H9 (cell line): ENCODE measurements around the gene SYNRG. TPM values are rescaled to one million over a fixed set of nuclear protein-coding genes. Genes with fewer than 3 reads are reported as not detected.

Experiments
- DNase-seq: peaks from one replicate; pipeline ENCODE4 v3.0.0-alpha.2; 2017
- H2AFZ ChIP-seq: one replicate; pipeline ENCODE4 v1.6.1; 2013; ENCODE audit warnings: mild to moderate bottlenecking, low read length, control low read depth, moderate library complexity
- H2AK5ac ChIP-seq: 2 replicates; pipeline ENCODE4 v1.6.1; 2013; ENCODE audit warnings: low read length, control low read depth, mixed read lengths; ENCODE audit not compliant: insufficient read length
- H2BK120ac ChIP-seq: one replicate; pipeline ENCODE4 v1.6.1; 2013; ENCODE audit warnings: low read depth, mild to moderate bottlenecking, low read length, control low read depth, inconsistent platforms; ENCODE audit not compliant: poor library complexity, severe bottlenecking
- H2BK12ac ChIP-seq: 2 replicates; pipeline ENCODE4 v1.6.1; 2013; ENCODE audit warnings: low read length, control low read depth, mixed read lengths, low read depth; ENCODE audit not compliant: insufficient read length
- H2BK15ac ChIP-seq: 2 replicates; pipeline ENCODE4 v1.6.1; 2013; ENCODE audit warnings: low read depth, low read length, control low read depth
- H2BK20ac ChIP-seq: one replicate; pipeline ENCODE4 v1.6.1; 2013; ENCODE audit warnings: low read depth, mild to moderate bottlenecking, low read length, control low read depth, inconsistent platforms; ENCODE audit not compliant: poor library complexity, severe bottlenecking
- H2BK5ac ChIP-seq: 2 replicates; pipeline ENCODE4 v1.6.1; 2013; ENCODE audit warnings: low read length, control low read depth, mixed read lengths; ENCODE audit not compliant: insufficient read length
- H3K14ac ChIP-seq: 2 replicates; pipeline ENCODE4 v1.6.1; 2013; ENCODE audit warnings: low read length, control low read depth; ENCODE audit not compliant: insufficient read depth
- H3K18ac ChIP-seq: 2 replicates; pipeline ENCODE4 v1.6.1; 2013; ENCODE audit warnings: low read depth, mild to moderate bottlenecking, mixed read lengths, low read length, control low read depth; ENCODE audit not compliant: insufficient read length
- H3K23ac ChIP-seq: 2 replicates; pipeline ENCODE4 v1.6.1; 2013; ENCODE audit warnings: low read length, control low read depth, mixed read lengths, low read depth; ENCODE audit not compliant: insufficient read length
- H3K23me2 ChIP-seq: 2 replicates; pipeline ENCODE4 v1.6.1; 2013; ENCODE audit warnings: low read depth, mild to moderate bottlenecking, mixed read lengths, low read length, control low read depth; ENCODE audit not compliant: insufficient read length, poor library complexity, severe bottlenecking
- H3K27ac ChIP-seq: 2 replicates; pipeline ENCODE4 v1.5.1; 2013; ENCODE audit warnings: low read length, control low read depth, mixed read lengths, low read depth; ENCODE audit not compliant: insufficient read length
- H3K27me3 ChIP-seq: 2 replicates; pipeline ENCODE4 v1.6.1; 2013; ENCODE audit warnings: low read length, control low read depth, inconsistent platforms; ENCODE audit not compliant: insufficient read depth
- H3K4ac ChIP-seq: 2 replicates; pipeline ENCODE4 v1.6.1; 2013; ENCODE audit warnings: low read depth, mild to moderate bottlenecking, control low read depth, inconsistent platforms, low read length, moderate library complexity
- H3K4me1 ChIP-seq: 2 replicates; pipeline ENCODE4 v1.6.1; 2013; ENCODE audit warnings: low read length, control low read depth, inconsistent platforms; ENCODE audit not compliant: insufficient read depth
- H3K4me2 ChIP-seq: 2 replicates; pipeline ENCODE4 v1.6.1; 2013; ENCODE audit warnings: low read length, control low read depth, mixed read lengths; ENCODE audit not compliant: insufficient read length, insufficient read depth
- H3K56ac ChIP-seq: 2 replicates; pipeline ENCODE4 v1.6.1; 2013; ENCODE audit warnings: low read depth, mild to moderate bottlenecking, mixed read lengths, low read length, control low read depth; ENCODE audit not compliant: insufficient read length
- H3K79me1 ChIP-seq: 2 replicates; pipeline ENCODE4 v1.6.1; 2013; ENCODE audit warnings: low read depth, mild to moderate bottlenecking, moderate library complexity, low read length, control low read depth, inconsistent platforms; ENCODE audit not compliant: insufficient read depth, poor library complexity, severe bottlenecking
- H3K79me2 ChIP-seq: 2 replicates; pipeline ENCODE4 v1.6.1; 2013; ENCODE audit warnings: low read length, control low read depth, inconsistent platforms; ENCODE audit not compliant: insufficient read depth
- H3K9ac ChIP-seq: 2 replicates; pipeline ENCODE4 v1.6.1; 2013; ENCODE audit warnings: low read length, control low read depth, mixed read lengths; ENCODE audit not compliant: insufficient read length; ENCODE audit errors: extremely low read depth
- H3K9me3 ChIP-seq: one replicate; pipeline ENCODE4 v1.6.1; 2013; ENCODE audit warnings: low read depth, low read length, inconsistent platforms; ENCODE audit not compliant: control insufficient read depth
- H3T11ph ChIP-seq: one replicate; pipeline ENCODE4 v1.6.1; 2013; ENCODE audit warnings: mild to moderate bottlenecking, low read length, control low read depth, inconsistent platforms
- H4K20me1 ChIP-seq: one replicate; pipeline ENCODE4 v1.6.1; 2013; ENCODE audit not compliant: control insufficient read depth, insufficient read length, insufficient read depth
- H4K5ac ChIP-seq: 2 replicates; pipeline ENCODE4 v1.6.1; 2013; ENCODE audit warnings: low read depth, mild to moderate bottlenecking, mixed read lengths, low read length, control low read depth; ENCODE audit not compliant: insufficient read length
- H4K8ac ChIP-seq: replicated peaks from 2 replicates; pipeline ENCODE4 v1.6.1; 2013; ENCODE audit warnings: low read length, control low read depth, mixed read lengths, low read depth; ENCODE audit not compliant: insufficient read length
- H4K91ac ChIP-seq: 2 replicates; pipeline ENCODE4 v1.6.1; 2013; ENCODE audit warnings: low read depth, mild to moderate bottlenecking, moderate library complexity, mixed read lengths, low read length, control low read depth; ENCODE audit not compliant: insufficient read length
- H3K27ac Mint-ChIP-seq, 3 experiments: 2 replicates in 2 of 3; 3 replicates in 1 of 3; pipeline ENCODE4 v1.8.0; 2020 to 2021; ENCODE audit warnings: mixed read lengths in 3 of 3, mild to moderate bottlenecking in 1 of 3, moderate library complexity in 1 of 3
- H3K27me3 Mint-ChIP-seq: 2 replicates; pipeline ENCODE4 v1.8.0; 2021; ENCODE audit warnings: low read depth, mild to moderate bottlenecking, moderate library complexity, mixed read lengths
- H3K36me3 Mint-ChIP-seq, 3 experiments: 2 replicates in 2 of 3; 3 replicates in 1 of 3; pipeline ENCODE4 v1.8.0; 2020 to 2021; ENCODE audit warnings: low read depth in 3 of 3, mixed read lengths in 3 of 3; ENCODE audit not compliant: insufficient read depth in 1 of 3
- H3K4me1 Mint-ChIP-seq, 2 experiments: 2 replicates each; pipeline ENCODE4 v1.8.0; 2020; ENCODE audit warnings: mixed read lengths in 2 of 2
- H3K4me3 Mint-ChIP-seq, 2 experiments: 2 replicates in 1 of 2; 3 replicates in 1 of 2; pipeline ENCODE4 v1.8.0; 2020 to 2021; ENCODE audit warnings: mild to moderate bottlenecking in 2 of 2, mixed read lengths in 2 of 2, moderate library complexity in 1 of 2
- H3K9me3 Mint-ChIP-seq, 2 experiments: 2 replicates in 1 of 2; 3 replicates in 1 of 2; pipeline ENCODE4 v1.8.0; 2020; ENCODE audit warnings: mild to moderate bottlenecking in 2 of 2, mixed read lengths in 2 of 2, moderate library complexity in 1 of 2
- WGBS: extraction: QIAGEN DNeasy Blood & Tissue Kit; methylation state at CpG from one replicate; pipeline ENCODE4 v1.1.7; 2013; ENCODE audit warnings: missing lambda C conversion rate, low lambda C conversion rate, mixed read lengths; ENCODE audit not compliant: insufficient read length; ENCODE audit errors: extremely low coverage; 5-methylcytosine and 5-hydroxymethylcytosine counted together
- total RNA-seq: library from RNA; stranded (reverse); gene quantifications from 2 replicates; pipeline ENCODE4 v1.2.1, GENCODE V29; 2021
- TF ChIP-seq, protein P1 (sequence below): fragments of 200-600 bp; sonication (generic); conservative IDR thresholded peaks from 3 replicates; pipeline ENCODE4 v1.8.0; 2021; ENCODE audit warnings: antibody characterized with exemption, mild to moderate bottlenecking

The SYNRG gene
- total RNA-seq, 1 experiment from 2014 or later = 30.5 TPM

GRCh38 chr17:37541880-37542660 lies 67.1 kb downstream of the SYNRG start:
- Histone ChIP-seq H4K5ac (no peak overlapping the region), H3K23ac (no peak overlapping the region), H3K4ac (no peak overlapping the region), H3K79me1 (no peaks in the 10 kb centered on the region), H2AK5ac (no peak overlapping the region), H3K9me3 (no peaks in the 10 kb centered on the region), H3T11ph (no peak overlapping the region), H4K8ac (no peak overlapping the region), H2AFZ (no peak overlapping the region), H2BK5ac (no peak overlapping the region), H4K20me1 (no peaks in the 10 kb centered on the region), H4K91ac (no peak overlapping the region), H2BK120ac (no peak overlapping the region), H3K27ac (no peak overlapping the region), H3K23me2 (no peaks in the 10 kb centered on the region), H3K14ac (no peak overlapping the region), H3K4me1 (no peaks in the 10 kb centered on the region), H2BK20ac (no peak overlapping the region), H2BK15ac (no peak overlapping the region), H3K18ac (no peak overlapping the region), H2BK12ac (no peak overlapping the region), H3K79me2 (no peaks in the 10 kb centered on the region), H3K9ac (no peak overlapping the region), H3K27me3 (no peaks in the 10 kb centered on the region), H3K4me2 (no peak overlapping the region), H3K56ac (no peak overlapping the region)
- no peaks in the 10 kb centered on the region for H3K9me3 Mint-ChIP-seq
- no peak for DNase-seq
- no CpG with 5 or more reads among the region's 9 CpGs for WGBS
- TF ChIP-seq, protein P1, sequence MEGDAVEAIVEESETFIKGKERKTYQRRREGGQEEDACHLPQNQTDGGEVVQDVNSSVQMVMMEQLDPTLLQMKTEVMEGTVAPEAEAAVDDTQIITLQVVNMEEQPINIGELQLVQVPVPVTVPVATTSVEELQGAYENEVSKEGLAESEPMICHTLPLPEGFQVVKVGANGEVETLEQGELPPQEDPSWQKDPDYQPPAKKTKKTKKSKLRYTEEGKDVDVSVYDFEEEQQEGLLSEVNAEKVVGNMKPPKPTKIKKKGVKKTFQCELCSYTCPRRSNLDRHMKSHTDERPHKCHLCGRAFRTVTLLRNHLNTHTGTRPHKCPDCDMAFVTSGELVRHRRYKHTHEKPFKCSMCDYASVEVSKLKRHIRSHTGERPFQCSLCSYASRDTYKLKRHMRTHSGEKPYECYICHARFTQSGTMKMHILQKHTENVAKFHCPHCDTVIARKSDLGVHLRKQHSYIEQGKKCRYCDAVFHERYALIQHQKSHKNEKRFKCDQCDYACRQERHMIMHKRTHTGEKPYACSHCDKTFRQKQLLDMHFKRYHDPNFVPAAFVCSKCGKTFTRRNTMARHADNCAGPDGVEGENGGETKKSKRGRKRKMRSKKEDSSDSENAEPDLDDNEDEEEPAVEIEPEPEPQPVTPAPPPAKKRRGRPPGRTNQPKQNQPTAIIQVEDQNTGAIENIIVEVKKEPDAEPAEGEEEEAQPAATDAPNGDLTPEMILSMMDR = no peak
- peaks cover 22 to 24% of the 10 kb centered on the region in 2 experiments for H3K4me1 Mint-ChIP-seq
- peak overlapping the region; percentile 48 to 88 (median 83); a peak in 5 of 7 replicates for H3K27ac Mint-ChIP-seq
- no peak overlapping the region for H3K4me3 Mint-ChIP-seq
- H3K27me3 Mint-ChIP-seq = no peaks in the 10 kb centered on the region
- H3K36me3 Mint-ChIP-seq = peaks cover 8 to 49% (median 44%) of the 10 kb centered on the region in 3 experiments; a peak in 6 of 7 replicates
